ENCODE measurements around the gene CUL5.
"Not testable (repeated sequence)": the region's sequence is repeated elsewhere in the genome, so short reads cannot be mapped to it uniquely, and the experiment has no call there.

The CUL5 gene

DNA sequence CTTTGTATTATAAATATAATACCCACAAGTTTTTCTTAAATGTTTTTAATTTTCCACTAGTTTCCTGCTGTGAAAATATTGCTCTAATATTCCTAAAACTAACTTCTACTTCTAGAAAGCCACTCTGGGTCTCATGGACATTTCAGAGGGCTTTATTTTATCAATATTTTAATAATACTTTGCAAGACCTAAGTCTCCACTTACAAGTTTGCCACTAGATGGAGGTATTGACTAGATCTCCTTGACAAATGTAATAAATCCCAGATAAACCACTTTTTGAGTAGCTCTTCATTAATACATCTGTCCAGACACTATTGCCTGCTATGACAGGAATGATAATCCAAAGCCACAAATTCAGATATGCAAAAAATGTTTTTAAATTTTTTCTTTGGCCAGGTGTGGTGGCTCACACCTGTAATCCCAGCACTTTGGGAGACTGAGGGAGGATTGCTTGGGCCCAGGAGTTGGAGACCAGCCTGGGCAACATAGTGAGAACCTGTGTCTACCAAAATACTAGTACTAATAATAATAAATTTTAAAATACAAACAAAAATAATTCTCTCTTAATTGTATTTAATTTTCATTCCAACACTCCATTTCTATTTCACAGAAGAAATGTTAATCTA lies 109.2 kb downstream of the CUL5 start:
- peak; percentile 74 for DNase-seq

DNA sequence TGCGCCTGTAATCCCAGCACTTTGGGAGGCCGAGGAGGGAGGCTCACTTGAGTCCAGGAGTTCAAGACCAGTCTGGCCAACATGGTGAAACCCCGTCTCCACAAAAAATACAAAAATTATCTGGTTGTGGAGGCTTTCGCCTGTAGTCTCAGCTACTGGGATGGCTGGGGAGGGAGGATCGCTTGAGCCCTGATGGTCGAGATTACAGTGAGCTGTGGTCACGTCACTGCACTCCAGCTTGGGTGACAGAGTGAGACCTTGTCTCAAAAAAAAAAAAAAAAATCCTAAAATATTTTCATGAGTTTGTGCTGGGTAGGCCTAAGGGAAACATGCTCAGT lies 112.2 kb downstream of the CUL5 start:
- DNase-seq = not testable (repeated sequence)

DNA sequence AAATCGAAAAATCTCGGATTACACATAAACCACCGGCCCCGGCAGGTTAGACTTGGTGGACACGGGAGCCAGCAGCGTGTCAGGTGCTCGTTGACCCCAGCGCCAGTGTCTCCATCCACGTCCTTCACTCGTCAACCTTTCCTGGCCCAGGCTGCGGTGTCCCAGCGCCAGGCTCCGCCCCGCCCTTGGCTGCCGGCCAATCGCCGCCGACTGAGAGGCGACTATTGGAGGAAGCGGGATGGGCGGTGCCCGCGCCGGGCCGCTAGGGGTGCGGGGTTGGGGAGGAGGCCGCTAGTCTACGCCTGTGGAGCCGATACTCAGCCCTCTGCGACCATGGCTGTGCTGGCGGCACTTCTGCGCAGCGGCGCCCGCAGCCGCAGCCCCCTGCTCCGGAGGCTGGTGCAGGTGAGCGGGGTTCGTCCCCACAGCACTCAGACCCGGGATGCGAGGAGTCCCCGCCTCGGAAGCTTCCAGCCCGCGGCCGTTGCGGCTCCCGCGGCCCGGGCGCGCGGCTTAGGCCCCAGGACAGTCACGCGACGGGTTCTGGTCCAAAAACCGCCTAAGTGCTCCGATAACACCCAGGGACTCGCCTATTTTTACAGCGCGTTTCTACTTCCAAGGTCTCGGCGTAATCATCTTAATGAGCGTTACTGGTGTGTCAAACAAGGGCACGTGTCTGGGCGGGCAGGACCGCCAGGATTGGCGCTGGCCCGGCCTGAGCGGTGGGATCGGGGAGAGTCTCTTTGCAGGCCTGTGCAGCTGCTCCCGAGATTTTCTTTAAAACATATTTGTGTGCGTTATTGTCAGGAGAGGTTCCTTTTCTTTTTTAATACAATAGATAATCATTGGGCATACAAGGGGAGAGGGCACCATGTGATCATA lies 112.8 kb downstream of the CUL5 start, which contains the start of gene ACAT1:
Gene ACAT1 (plus strand): TSS at position 294 of the 882 bp plus-strand sequence. CDS start 40 bp downstream, at position 334.
- DNase-seq = peak; percentile 97

DNA sequence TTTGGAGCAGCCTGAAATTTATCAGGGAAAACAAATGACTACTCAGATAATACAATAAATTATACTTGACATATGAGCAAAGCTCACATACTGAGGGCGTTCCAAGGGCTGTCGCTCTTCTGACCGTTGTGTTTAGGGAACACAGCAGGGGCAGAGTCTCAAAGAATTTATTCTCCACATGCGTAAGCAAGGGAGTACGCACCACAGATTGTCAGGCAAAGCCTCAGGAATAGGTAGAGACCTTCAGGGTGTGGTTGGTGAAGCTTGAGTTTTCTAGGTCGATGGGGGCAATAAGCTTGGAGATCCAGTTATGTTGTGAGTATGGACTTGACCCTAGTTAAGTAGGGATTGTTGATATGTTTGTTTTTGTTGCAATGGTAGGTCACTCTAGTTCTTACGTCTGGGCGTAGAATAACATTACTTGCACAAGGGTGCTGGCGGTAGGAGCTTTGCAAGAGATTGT lies 113.5 kb downstream of the CUL5 start:
- peak; percentile 35 for DNase-seq

DNA sequence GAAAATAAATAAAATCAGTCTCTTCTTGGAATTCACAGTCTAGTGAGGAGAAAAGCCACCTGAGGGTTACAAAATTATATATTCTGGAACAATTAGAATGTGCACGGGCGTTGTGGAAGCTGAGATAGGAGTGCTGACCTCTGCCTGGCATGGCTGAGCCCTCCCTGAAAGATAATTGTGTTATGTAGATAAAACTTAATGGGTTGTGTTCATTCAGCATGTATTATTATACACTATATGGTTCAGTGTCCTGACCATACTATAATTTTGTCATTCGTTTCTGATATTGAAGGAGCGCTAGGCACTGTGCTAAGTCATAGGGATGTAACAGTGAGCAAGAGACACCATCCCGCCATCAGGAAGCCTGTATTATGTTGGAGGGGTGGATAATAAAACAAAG lies 116.4 kb downstream of the CUL5 start:
- no peak for DNase-seq

DNA sequence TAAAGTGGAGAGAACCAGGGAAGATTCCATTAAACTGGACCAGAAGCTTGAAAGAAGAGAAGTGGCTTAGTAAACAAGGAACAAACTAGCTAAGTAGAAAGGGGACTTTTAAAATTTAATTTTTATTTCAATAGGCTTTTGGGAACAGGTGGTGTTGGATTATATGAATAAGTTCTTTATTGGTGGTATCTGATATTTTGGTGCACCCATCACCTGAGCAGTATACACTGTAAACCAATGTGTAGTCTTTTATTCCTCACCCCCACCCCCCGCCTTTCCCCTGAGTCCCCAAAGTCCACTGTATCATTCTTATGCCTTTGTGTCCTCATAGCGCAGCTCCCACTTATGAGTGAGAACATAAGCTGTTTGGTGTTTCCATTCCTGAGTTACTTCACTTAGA lies 120.1 kb downstream of the CUL5 start:
- DNase-seq = no peak

DNA sequence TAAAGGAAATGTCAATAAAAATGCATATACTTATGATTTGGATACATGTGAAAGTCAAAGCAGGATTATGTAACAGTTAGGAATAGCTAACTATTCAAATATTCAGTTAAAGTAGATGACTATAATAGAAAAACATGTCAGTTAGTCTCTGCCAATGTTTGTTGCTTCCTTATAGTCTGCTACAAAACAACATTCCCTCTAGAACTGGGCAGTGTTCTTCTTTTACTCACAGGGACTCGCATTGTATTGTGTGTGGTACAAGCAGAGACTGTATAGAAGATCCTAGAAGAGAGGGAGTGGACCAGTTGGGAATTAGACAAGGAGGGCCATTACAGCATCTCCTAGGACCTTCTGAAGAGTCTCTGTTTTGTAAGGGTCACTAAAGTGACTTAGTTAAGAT lies 123.3 kb downstream of the CUL5 start:
- no peak for DNase-seq

DNA sequence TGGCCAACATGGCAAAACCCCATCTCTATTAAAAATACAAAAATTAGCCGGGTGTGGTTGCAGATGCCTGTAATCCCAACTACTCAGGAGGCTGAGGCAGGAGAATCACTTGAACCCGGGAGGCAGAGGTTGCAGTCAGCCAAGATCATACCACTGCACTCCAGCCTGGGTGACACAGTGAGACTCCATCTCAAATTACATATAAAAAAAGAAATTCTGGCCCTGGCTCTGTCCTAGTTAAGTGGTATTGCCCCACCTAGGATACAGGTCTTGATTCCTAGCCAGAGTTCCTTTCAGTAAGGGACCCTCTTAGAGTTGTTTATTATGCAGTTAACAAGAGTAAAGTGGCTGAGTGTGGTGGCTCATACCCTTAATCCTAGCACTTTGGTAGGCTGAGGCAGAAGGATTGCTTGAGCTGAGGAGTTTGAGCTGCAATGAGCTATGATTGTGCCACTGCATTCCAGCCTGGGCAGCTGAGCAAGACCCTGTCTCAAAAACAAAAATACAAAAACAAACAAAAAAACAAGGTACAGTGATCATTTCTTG lies 124.4 kb downstream of the CUL5 start:
- not testable (repeated sequence) for DNase-seq

DNA sequence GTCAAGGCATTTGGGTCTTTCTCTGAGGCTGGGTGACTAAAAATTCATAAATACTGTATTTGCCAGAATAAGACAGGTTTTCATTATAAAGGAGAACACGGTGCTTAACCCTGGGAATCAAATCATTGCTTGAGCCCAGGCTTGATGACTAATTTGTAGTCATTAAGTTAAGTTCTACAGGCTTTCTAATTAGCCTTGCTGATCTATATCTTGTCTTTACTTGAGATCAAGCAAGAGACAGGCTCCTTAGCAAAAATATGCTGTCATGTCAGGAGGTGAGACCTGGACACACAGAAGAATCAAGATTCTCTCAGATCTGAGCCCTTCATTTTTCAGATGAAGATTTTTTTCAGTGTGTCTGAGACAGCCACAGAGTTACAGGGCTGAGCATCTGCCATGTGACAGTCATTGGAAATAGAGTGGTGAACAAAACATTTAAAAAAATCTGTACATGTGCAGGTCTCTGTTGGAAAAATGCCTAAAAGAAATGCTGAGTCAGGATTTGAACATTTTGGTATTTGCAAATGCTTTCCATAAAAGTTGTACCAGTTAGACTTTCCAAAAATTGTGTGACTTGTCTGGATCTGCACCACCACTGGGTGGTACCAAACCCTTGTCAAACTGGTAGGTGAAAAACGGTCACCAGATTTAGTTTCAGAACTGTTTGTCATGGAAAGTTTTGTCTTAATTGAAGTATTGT lies 127.3 kb downstream of the CUL5 start:
- DNase-seq = no peak

DNA sequence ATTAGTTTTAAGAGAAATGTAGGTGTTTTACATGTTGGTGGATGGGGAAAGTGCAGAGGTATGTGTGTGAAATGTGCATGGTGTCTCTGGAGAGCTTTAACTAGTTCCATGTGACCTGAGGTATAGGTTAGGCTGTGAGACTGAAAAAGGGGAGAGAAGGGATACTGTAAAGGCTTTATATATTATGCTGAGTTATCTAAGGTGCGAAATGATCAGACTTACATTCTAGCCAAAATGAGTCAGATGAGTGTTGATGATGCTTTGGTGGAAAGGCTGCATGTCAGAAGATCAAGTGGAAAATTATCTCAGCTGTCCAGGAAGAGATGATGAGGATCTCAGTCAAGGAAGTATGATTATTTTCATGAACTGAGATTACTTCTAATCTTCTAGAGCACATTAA lies 128.5 kb downstream of the CUL5 start:
- no peak for DNase-seq

DNA sequence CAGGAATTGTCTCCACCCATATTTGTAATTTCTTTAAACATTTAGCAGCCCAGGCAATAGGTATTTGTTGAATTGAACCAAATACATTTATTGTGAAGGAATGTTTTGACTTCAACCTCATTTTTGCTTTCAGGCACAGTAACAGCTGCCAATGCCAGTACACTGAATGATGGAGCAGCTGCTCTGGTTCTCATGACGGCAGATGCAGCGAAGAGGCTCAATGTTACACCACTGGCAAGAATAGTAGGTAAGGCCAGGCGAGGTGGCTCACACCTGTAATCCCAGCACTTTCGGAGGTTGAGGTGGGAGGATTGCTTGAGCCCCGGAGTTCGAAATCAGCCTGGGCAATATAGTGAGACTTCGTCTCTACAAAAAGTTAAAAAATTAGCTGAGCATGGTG lies 133.6 kb downstream of the CUL5 start:
- no peak for DNase-seq

DNA sequence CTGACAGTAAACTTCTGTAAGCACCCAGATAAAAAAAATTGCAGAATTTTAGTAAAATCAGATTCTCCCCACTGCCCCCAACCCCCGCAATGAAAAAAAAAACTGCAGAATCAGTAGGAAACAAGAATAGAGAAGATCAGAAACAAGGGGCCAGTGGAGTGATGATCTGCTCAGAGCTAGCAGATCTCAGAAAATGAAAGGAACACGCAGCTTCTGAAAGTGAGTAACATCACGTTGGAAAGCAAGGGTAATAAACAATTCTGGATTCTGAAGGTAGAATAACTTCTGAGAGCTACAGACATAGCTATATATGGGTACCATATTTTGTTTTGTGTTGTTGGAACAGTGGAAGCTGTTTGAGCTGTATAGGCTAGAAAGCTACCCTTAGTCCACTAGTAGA lies 135.9 kb downstream of the CUL5 start:
- no peak for DNase-seq

DNA sequence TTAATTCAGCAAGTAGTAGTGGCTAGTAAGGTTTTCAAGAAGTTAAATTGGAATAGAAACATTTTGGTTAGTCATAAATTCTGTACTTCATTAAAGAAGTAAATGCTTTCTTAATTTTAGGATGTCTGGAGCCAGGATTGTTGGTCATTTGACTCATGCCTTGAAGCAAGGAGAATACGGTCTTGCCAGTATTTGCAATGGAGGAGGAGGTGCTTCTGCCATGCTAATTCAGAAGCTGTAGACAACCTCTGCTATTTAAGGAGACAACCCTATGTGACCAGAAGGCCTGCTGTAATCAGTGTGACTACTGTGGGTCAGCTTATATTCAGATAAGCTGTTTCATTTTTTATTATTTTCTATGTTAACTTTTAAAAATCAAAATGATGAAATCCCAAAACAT lies 138.5 kb downstream of the CUL5 start:
- no peak for DNase-seq

DNA sequence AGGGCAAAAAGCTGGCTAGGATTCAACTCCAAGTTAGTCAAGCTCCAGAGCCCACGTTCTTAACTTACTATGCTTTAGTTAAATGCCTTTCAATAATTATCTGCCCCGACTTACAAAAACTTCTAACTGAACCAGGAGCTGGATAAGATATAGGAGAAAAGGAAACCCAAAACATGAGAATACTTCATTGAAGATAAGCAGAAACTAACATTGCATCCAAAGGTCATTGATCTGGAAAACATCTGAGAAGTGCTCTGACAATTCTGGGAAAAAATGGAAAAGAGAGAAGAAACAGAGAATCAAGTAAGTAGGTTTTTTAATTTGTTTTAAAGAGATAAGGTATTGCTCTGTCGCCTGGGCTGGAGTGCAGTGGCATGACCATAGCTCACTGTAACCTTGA lies 139.9 kb downstream of the CUL5 start:
- no peak for DNase-seq

DNA sequence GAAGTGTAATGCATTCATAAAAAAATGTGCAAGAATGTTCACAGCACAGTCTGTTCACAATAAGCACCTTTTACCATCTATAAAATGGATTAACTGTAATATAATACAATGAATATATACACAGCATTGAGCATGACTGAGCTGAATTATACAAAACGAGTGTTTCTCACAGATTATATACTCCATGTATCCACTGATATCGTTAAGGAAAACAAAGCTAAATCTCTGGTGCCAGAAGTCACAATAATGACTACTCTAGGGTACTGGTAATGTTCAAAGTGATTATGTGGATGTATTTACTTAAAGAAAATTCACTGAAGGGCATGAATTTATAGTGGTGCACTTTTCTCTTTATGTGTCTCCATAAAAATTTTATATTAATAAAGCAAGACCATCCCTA lies 145.9 kb downstream of the CUL5 start:
- DNase-seq = no peak

All from GF-D8 (cell line).